Measurements from ENCODE around the gene NAPEPLD. TPM values are rescaled to one million over a fixed set of nuclear protein-coding genes. Genes with fewer than 3 reads are reported as not detected.

The NAPEPLD gene
- total RNA-seq, 4 donors from 2014 or later, result 28.9 to 75.5 (median 71.2) TPM

DNA sequence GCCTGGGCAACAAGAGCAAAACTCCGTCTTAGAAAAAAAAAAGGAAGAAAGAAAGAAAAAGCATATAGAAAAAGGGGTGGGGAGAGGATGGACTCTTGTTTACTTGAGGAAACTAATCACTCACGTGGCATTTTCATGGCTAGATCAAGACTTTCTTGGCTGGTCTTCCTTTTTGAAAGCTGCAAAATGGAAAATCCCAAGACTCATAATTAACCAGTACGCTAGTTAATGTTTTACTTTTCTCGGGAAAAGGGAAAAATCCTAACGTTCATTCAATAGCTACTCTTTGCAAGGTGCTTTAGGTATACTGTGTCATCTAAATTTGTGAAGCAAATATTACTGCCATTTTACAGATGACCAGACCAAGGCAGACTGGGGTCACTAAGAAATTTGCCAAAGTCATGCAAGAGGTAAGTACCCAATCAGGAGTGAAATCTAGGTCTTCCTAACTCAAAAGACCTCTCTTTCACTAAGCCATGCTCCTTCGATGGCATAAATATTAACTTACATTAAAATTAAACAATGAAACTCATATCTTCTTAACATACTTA, 24.4 kb downstream of the NAPEPLD start:
- no peak for DNase-seq
- Histone ChIP-seq H3K4me3 (no peak overlapping the region), H3K36me3 (peaks cover 0 to 55% (median 0%) of the 10 kb centered on the region in 3 donors), H3K27me3 (no peaks in the 10 kb centered on the region), H3K27ac (no peak overlapping the region), H3K9me3 (no peaks in the 10 kb centered on the region), H3K4me1 (peaks cover 0 to 5% (median 0%) of the 10 kb centered on the region in 4 donors)
- no peak for TF ChIP-seq POLR2A (IDR thresholded peaks at IDR 0.05)
- TF ChIP-seq, protein P1, sequence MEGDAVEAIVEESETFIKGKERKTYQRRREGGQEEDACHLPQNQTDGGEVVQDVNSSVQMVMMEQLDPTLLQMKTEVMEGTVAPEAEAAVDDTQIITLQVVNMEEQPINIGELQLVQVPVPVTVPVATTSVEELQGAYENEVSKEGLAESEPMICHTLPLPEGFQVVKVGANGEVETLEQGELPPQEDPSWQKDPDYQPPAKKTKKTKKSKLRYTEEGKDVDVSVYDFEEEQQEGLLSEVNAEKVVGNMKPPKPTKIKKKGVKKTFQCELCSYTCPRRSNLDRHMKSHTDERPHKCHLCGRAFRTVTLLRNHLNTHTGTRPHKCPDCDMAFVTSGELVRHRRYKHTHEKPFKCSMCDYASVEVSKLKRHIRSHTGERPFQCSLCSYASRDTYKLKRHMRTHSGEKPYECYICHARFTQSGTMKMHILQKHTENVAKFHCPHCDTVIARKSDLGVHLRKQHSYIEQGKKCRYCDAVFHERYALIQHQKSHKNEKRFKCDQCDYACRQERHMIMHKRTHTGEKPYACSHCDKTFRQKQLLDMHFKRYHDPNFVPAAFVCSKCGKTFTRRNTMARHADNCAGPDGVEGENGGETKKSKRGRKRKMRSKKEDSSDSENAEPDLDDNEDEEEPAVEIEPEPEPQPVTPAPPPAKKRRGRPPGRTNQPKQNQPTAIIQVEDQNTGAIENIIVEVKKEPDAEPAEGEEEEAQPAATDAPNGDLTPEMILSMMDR (IDR thresholded peaks at IDR 0.05), result no peak

DNA sequence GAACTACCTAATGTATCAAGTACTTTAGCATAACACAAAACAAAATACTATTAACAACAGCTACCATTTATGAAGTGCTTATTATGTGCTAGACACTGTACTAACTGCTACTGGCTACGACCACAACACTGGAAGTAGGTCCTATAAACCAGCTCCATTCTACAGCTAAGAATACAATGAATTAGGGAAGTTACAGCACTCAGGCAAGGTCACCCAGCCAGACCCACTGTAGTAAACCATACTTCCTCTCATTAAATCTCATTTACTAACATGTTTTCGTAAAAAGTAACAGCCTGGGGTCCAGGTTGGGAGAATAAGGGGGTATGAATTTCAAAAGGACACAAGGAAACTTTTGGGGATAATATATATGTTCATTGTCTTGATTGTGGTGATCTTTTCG, 25.4 kb downstream of the NAPEPLD start:
- no peak overlapping the region for H3K4me3 ChIP-seq
- no peaks in the 10 kb centered on the region for H3K9me3 ChIP-seq
- no peak for TF ChIP-seq POLR2A (IDR thresholded peaks at IDR 0.05)
- TF ChIP-seq, protein P1 (IDR thresholded peaks at IDR 0.05), result no peak
- no peak for DNase-seq
- no peak overlapping the region for H3K27ac ChIP-seq
- H3K27me3 ChIP-seq, result no peaks in the 10 kb centered on the region
- peaks cover 0 to 55% (median 0%) of the 10 kb centered on the region in 3 donors for H3K36me3 ChIP-seq
- peaks cover 0 to 5% (median 0%) of the 10 kb centered on the region in 4 donors for H3K4me1 ChIP-seq

DNA sequence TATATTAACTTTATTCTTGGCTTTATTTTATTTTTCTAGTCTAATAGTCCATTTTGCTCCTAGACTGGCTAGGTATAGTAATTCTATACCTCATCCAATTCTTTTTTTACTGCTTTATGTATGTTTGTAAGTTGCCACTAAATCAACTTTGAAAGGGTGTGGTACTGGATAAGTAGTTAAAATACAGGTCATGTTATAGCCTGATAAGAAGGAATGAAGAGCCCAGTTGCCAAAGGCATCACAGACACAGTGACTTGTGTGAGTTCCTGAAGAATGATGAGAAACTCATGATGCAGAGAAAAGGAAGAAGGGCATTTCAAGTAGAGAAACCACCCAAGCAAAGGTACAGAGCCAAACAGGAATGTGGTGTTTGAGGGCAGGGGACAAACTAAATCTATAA, 27.3 kb downstream of the NAPEPLD start:
- Histone ChIP-seq H3K9me3 (no peaks in the 10 kb centered on the region), H3K36me3 (peaks cover 0 to 38% (median 0%) of the 10 kb centered on the region in 3 donors), H3K4me3 (no peak overlapping the region), H3K4me1 (peaks cover 0 to 5% (median 0%) of the 10 kb centered on the region in 4 donors), H3K27me3 (no peaks in the 10 kb centered on the region), H3K27ac (no peak overlapping the region)
- no peak for DNase-seq
- TF ChIP-seq, protein P1 (IDR thresholded peaks at IDR 0.05), result no peak
- TF ChIP-seq POLR2A (IDR thresholded peaks at IDR 0.05), result no peak

DNA sequence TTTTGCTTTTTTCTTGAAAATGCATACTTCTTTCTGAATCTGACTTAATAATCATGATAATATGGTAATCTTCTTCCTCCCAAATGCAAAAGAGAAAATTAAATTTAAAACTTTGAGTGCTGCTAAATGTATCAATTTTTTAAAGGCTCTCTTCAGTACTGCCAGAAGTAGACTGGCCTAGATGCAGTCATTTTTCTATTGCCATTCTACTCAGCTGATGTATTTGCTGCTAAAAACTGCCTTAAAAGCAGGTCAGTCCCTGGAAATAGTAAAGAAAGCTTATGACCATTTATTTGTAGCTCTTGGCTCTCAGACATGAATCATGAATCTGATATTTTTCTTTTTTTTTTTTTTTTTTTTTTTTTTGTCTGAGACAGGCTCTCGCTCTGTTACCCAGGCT, 28.5 kb downstream of the NAPEPLD start:
- Histone ChIP-seq H3K4me3 (no peak overlapping the region), H3K9me3 (no peaks in the 10 kb centered on the region), H3K27ac (no peak overlapping the region), H3K27me3 (no peaks in the 10 kb centered on the region), H3K4me1 (peaks cover 0 to 5% (median 0%) of the 10 kb centered on the region in 4 donors), H3K36me3 (peaks cover 0 to 30% (median 0%) of the 10 kb centered on the region in 3 donors)
- no peak for TF ChIP-seq POLR2A (IDR thresholded peaks at IDR 0.05)
- DNase-seq, result no peak

DNA sequence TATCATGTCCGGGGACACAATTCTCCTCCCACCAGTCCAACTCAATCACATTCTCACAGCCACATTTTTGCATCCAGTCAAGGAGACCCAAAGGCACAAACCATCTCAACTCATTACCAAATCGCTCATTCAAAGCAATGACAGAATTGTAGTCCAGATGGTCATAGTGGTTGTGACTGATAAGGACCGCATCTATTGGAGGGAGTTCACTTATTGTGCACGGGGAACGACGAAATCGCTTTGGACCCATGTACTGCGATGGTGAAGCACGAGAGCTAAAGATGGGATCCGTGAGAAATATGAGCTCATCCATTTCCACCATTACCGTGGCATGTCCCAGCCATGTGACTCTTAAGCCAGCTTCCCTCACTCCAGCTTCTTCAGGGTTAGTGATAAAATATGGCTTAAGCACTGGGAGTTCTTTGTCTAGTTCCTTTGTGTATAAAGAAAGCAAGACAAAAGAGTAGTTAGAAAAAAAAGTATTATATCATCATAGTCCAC, 29.1 kb downstream of the NAPEPLD start:
- H3K27ac ChIP-seq, result no peak overlapping the region
- H3K4me3 ChIP-seq, result no peak overlapping the region
- TF ChIP-seq, protein P1 (IDR thresholded peaks at IDR 0.05), result no peak
- TF ChIP-seq POLR2A (IDR thresholded peaks at IDR 0.05), result no peak
- no peaks in the 10 kb centered on the region for H3K9me3 ChIP-seq
- peaks cover 0 to 5% (median 0%) of the 10 kb centered on the region in 4 donors for H3K4me1 ChIP-seq
- no peak for DNase-seq
- H3K27me3 ChIP-seq, result no peaks in the 10 kb centered on the region
- peaks cover 0 to 30% (median 0%) of the 10 kb centered on the region in 3 donors for H3K36me3 ChIP-seq

DNA sequence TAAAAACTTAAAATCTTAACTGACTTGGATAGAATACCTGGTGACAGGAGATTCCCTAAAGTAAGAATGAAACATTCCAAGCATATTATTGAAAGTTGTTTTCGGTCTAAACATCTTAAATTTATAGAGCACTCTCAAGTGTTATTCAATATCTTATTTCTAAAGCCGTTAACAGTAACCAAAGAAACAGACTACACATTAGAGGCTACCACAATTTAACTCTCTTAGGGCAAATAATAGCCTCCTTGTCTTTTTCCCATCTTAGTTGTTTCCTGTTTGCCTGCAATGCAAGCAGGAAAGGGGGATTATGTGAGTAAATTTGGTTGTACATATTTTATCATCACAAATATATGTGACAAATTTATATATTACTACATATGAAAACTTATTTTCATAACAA, 31.4 kb downstream of the NAPEPLD start:
- DNase-seq, result no peak
- Histone ChIP-seq H3K4me1 (no peaks in the 10 kb centered on the region), H3K9me3 (no peaks in the 10 kb centered on the region), H3K36me3 (peaks cover 0 to 36% (median 0%) of the 10 kb centered on the region in 3 donors), H3K27me3 (no peaks in the 10 kb centered on the region), H3K27ac (no peak overlapping the region), H3K4me3 (no peak overlapping the region)
- TF ChIP-seq POLR2A (IDR thresholded peaks at IDR 0.05), result no peak
- TF ChIP-seq, protein P1 (IDR thresholded peaks at IDR 0.05), result no peak

Measured in Peyer's patch (tissue), 4 donors.